Activated B cell treated with CpG ODN at 0.5 μM for 24 hours (primary cell): ENCODE measurements around the gene KLRF1. TPM values are rescaled to one million over a fixed set of nuclear protein-coding genes. Genes with fewer than 3 reads are reported as not detected.

Experiments
- ATAC-seq: fragments of 200-7000 bp; cut with Tn5 transposase; one replicate; pipeline ENCODE4 v1.10.0; 2021; ENCODE audit warnings: low read depth, mild to moderate bottlenecking, moderate library complexity
- CTCF ChIA-PET: fragments of 350-600 bp; sonication (Branson Sonifier 250); formaldehyde crosslinking; loops from one replicate; lab custom pipeline; 2021; ENCODE audit warnings: antibody characterized with exemption; lab: Charles Lee
- POLR2A ChIA-PET: fragments of 350-600 bp; sonication (Branson Sonifier 250); formaldehyde crosslinking; loops from one replicate; lab custom pipeline; 2021; ENCODE audit warnings: antibody characterized with exemption; lab: Charles Lee
- DNase-seq: peaks from one replicate; pipeline ENCODE4 v3.0.0; 2022
- H3K27ac Mint-ChIP-seq: one replicate; pipeline ENCODE4 v1.8.0; 2020; ENCODE audit warnings: mixed read lengths
- H3K27me3 Mint-ChIP-seq: one replicate; pipeline ENCODE4 v1.8.0; 2021; ENCODE audit warnings: mixed read lengths
- H3K36me3 Mint-ChIP-seq: one replicate; pipeline ENCODE4 v1.8.0; 2021; ENCODE audit warnings: low read depth, mixed read lengths
- H3K4me1 Mint-ChIP-seq: one replicate; pipeline ENCODE4 v1.8.0; 2021; ENCODE audit warnings: mixed read lengths
- H3K4me3 Mint-ChIP-seq: one replicate; pipeline ENCODE4 v1.8.0; 2020; ENCODE audit warnings: mild to moderate bottlenecking, mixed read lengths
- H3K9me3 Mint-ChIP-seq: one replicate; pipeline ENCODE4 v1.8.0; 2020; ENCODE audit warnings: mixed read lengths
- CTCF ChIP-seq: fragments of 200-600 bp; IDR thresholded peaks from one replicate; pipeline ENCODE4 v1.8.0; 2022; ENCODE audit warnings: antibody characterized with exemption, mild to moderate bottlenecking
- intact Hi-C: fragments of 100-400 bp; cut with micrococcal nuclease; formaldehyde crosslinking; loops from one replicate; pipeline ENCODE4 v1.15.1; 2024
- total RNA-seq: library from RNA; stranded (reverse); gene quantifications from 2 replicates; pipeline ENCODE4 v1.2.3, GENCODE V29; 2022

KLRF1 gene
- total RNA-seq, 1 donor from 2014 or later, result 0.67 TPM

- TF ChIP-seq CTCF, result peak; percentile 47
- Mint-ChIP-seq H3K4me1 (peaks cover 20% of the 10 kb centered on the region), H3K27ac (no peak overlapping the region), H3K36me3 (no peaks in the 10 kb centered on the region), H3K9me3 (no peaks in the 10 kb centered on the region), H3K4me3 (peak overlapping the region; percentile 73), H3K27me3 (peaks cover 18% of the 10 kb centered on the region)
- POLR2A ChIA-PET, result no interaction called here
- CTCF ChIA-PET, result interaction anchor here (0.7 to 6.7 kb wide), 23 partner anchors 8 to 483 kb away, joined by 3 to 55 read pairs (median 4); partner anchors contain the start of gene CLEC2B
- peak; percentile 80 for DNase-seq
- ATAC-seq, result peak; percentile 97
- intact Hi-C loops, result loop anchor here (1.0 to 10.0 kb wide), 8 partner anchors 53 to 1671 kb away; partner anchors contain the start of gene CLEC2B
Measured at GRCh38 chr12:9813821-9814798, 13.2 kb upstream of the KLRF1 start.

- no peak for DNase-seq
- no peak for TF ChIP-seq CTCF
- H3K27ac Mint-ChIP-seq, result no peak overlapping the region
- peaks cover 38% of the 10 kb centered on the region for H3K27me3 Mint-ChIP-seq
- POLR2A ChIA-PET, result no interaction called here
- H3K4me3 Mint-ChIP-seq, result no peak overlapping the region
- no peaks in the 10 kb centered on the region for H3K9me3 Mint-ChIP-seq
- intact Hi-C loops, result no loop called here
- H3K4me1 Mint-ChIP-seq, result no peaks in the 10 kb centered on the region
- no peak for ATAC-seq
- H3K36me3 Mint-ChIP-seq, result no peaks in the 10 kb centered on the region
- CTCF ChIA-PET, result no interaction called here
Measured at GRCh38 chr12:9820281-9820930, 6.9 kb upstream of the KLRF1 start.

- peaks cover 10% of the 10 kb centered on the region for H3K27me3 Mint-ChIP-seq
- no peak overlapping the region for H3K27ac Mint-ChIP-seq
- H3K4me3 Mint-ChIP-seq, result no peak overlapping the region
- intact Hi-C loops, result no loop called here
- H3K9me3 Mint-ChIP-seq, result peaks cover 3% of the 10 kb centered on the region
- no peaks in the 10 kb centered on the region for H3K36me3 Mint-ChIP-seq
- no peak for TF ChIP-seq CTCF
- no peaks in the 10 kb centered on the region for H3K4me1 Mint-ChIP-seq
- ChIA-PET POLR2A (no interaction called here), CTCF (no interaction called here)
- DNase-seq (no peak), ATAC-seq (no peak)
Measured at GRCh38 chr12:9829483-9829882, 2.2 kb downstream of the KLRF1 start.

- Mint-ChIP-seq H3K4me1 (no peaks in the 10 kb centered on the region), H3K4me3 (no peak overlapping the region), H3K27me3 (peaks cover 7% of the 10 kb centered on the region), H3K9me3 (peaks cover 3% of the 10 kb centered on the region), H3K36me3 (no peaks in the 10 kb centered on the region), H3K27ac (no peak overlapping the region)
- ATAC-seq (no peak), DNase-seq (no peak)
- TF ChIP-seq CTCF, result no peak
- ChIA-PET CTCF (interaction anchor here (0.5 kb wide), 1 partner anchor 22 kb away, joined by 3 read pairs; no protein-coding TSS in a partner anchor), POLR2A (no interaction called here)
- intact Hi-C loops, result no loop called here
Measured at GRCh38 chr12:9829982-9830381, 2.7 kb downstream of the KLRF1 start.

- no peaks in the 10 kb centered on the region for H3K4me1 Mint-ChIP-seq
- H3K27ac Mint-ChIP-seq, result no peak overlapping the region
- CTCF ChIA-PET, result no interaction called here
- no peaks in the 10 kb centered on the region for H3K36me3 Mint-ChIP-seq
- TF ChIP-seq CTCF, result no peak
- H3K4me3 Mint-ChIP-seq, result no peak overlapping the region
- H3K9me3 Mint-ChIP-seq, result no peaks in the 10 kb centered on the region
- H3K27me3 Mint-ChIP-seq, result no peaks in the 10 kb centered on the region
- POLR2A ChIA-PET, result no interaction called here
- ATAC-seq, result no peak
- intact Hi-C loops, result no loop called here
- no peak for DNase-seq
Measured at GRCh38 chr12:9831720-9832119, 4.4 kb downstream of the KLRF1 start.
